Aorta (tissue), 5 donors: ENCODE results near the gene SS18L1. TPM values are rescaled to one million over a fixed set of nuclear protein-coding genes. Genes with fewer than 3 reads are reported as not detected.
A peak's percentile ranks its signal among the peaks of the same experiment; 100 is the strongest.

Experiments
- ATAC-seq: fragments of 200-7000 bp; cut with Tn5 transposase; one replicate; pipeline ENCODE4 v1.9.1; 2022; ENCODE audit warnings: moderate library complexity; ENCODE audit not compliant: low FRiP score
- DNase-seq, 2 donors: peaks; one replicate each; pipeline ENCODE4 v3.0.0-alpha.2; 2020
- H3K27ac ChIP-seq, 2 donors: one replicate each; pipeline ENCODE4 v1.5.1; 2013; ENCODE audit warnings: low read length in 2 of 2, mild to moderate bottlenecking in 2 of 2, moderate library complexity in 2 of 2, control low read depth in 1 of 2, inconsistent platforms in 1 of 2, low read depth in 1 of 2
- H3K27me3 ChIP-seq, 2 donors: one replicate each; pipeline ENCODE4 v1.6.1; 2013; ENCODE audit warnings: control low read depth in 1 of 2, low read length in 1 of 2, mild to moderate bottlenecking in 1 of 2, moderate library complexity in 1 of 2; ENCODE audit not compliant: insufficient read depth in 2 of 2, control insufficient read depth in 1 of 2
- H3K36me3 ChIP-seq, 2 donors: one replicate each; pipeline ENCODE4 v1.6.1; 2013; ENCODE audit warnings: control low read depth in 1 of 2, low read length in 1 of 2, mild to moderate bottlenecking in 1 of 2; ENCODE audit not compliant: insufficient read depth in 2 of 2, control insufficient read depth in 1 of 2
- H3K4me1 ChIP-seq, 2 donors: one replicate each; pipeline ENCODE4 v1.6.1; 2013; ENCODE audit warnings: low read length in 2 of 2, control low read depth in 1 of 2, mild to moderate bottlenecking in 1 of 2, moderate library complexity in 1 of 2; ENCODE audit not compliant: insufficient read depth in 2 of 2, control insufficient read depth in 1 of 2
- H3K4me3 ChIP-seq, 2 donors: one replicate each; pipeline ENCODE4 v1.5.1; 2013; ENCODE audit warnings: low read length in 2 of 2, control low read depth in 1 of 2, mild to moderate bottlenecking in 1 of 2
- H3K9me3 ChIP-seq: one replicate; pipeline ENCODE4 v1.6.1; 2013; ENCODE audit warnings: mild to moderate bottlenecking, low read length; ENCODE audit not compliant: control insufficient read depth
- WGBS, 2 donors: extraction: QIAGEN DNeasy Blood & Tissue Kit; methylation state at CpG; one replicate each; pipeline ENCODE4 v1.1.7; 2013; 5-methylcytosine and 5-hydroxymethylcytosine counted together
- intact Hi-C, 2 donors: fragments of 100-400 bp; cut with DNase I; formaldehyde crosslinking; loops; one replicate each; pipeline versions ENCODE4 v1.14.2 to v1.15.0; 2022
- polyA plus RNA-seq, 2 donors: library from polyadenylated mRNA; stranded (reverse); fragments of 200-250 nt; gene quantifications; one replicate each; pipeline ENCODE4 v1.2.3, GENCODE V29; 2013
- total RNA-seq, 2 donors: library from RNA; stranded (reverse); fragmentation: NEBNext Ultra II Directional; extraction: Animal tissue kit (Norgen Biotek cat#: 25700); gene quantifications; one replicate each; pipeline ENCODE4 v1.2.1, GENCODE V29; 2021
- donor health status: healthy with polysubstance abuse.
- donor health status: Bipolar disorder and iron deficiency.
- donor health status: DM: no; HTN: no; CAD: no.
- donor health status: DM: no; HTN: no; CAD: no.
- donor health status: DM: yes; HTN: yes; CAD: no.

SS18L1 gene
- total and polyA plus RNA-seq, 4 donors: 4.9 to 19.1 (median 11.1) TPM

DNA sequence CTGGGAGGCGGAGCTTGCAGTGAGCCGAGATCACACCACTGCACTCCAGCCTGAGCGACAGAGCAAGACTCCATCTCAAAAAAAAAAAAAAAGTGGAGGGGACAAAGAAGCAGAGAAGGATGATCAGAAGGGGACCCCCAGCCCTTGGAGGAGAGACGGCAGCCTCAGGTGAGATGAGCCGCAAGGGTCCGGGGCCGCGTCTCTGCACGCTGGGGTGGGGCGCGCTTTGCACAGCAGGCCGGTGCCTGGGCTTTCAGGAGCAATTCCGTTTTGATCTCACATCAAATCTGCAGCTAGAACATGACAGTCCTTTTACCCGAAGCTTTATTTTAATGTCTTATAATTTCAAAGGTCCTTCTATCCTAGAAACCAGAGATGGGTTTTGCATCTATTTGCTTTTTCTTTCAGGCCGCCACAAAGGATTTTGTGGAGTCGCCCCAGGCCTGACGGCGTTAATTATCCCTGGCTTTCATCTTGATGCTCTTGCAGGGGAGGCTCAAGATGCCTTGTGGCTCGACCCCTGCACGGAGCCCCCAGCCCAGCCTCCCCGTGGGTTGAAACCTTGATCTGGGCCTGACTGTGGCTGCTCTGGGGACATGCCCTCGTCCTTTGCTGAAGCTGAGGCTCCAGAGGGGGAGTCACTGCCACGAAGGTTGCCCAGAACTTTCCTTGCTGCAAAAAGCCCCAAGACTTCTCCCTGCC, 59.3 kb downstream of the SS18L1 start:
- intact Hi-C loops: no loop called here
- 81 to 87% methylated on average over 23 of the region's 23 CpGs for WGBS, 2 donors
- H3K36me3 ChIP-seq: peaks cover 0 to 6% of the 10 kb centered on the region in 2 donors
- DNase-seq (peak; percentile 35 to 63), ATAC-seq (no peak)
- H3K4me1 ChIP-seq: no peaks in the 10 kb centered on the region
- no peaks in the 10 kb centered on the region for H3K9me3 ChIP-seq
- H3K27ac ChIP-seq: no peak overlapping the region
- H3K4me3 ChIP-seq: no peak overlapping the region
- no peaks in the 10 kb centered on the region for H3K27me3 ChIP-seq

DNA sequence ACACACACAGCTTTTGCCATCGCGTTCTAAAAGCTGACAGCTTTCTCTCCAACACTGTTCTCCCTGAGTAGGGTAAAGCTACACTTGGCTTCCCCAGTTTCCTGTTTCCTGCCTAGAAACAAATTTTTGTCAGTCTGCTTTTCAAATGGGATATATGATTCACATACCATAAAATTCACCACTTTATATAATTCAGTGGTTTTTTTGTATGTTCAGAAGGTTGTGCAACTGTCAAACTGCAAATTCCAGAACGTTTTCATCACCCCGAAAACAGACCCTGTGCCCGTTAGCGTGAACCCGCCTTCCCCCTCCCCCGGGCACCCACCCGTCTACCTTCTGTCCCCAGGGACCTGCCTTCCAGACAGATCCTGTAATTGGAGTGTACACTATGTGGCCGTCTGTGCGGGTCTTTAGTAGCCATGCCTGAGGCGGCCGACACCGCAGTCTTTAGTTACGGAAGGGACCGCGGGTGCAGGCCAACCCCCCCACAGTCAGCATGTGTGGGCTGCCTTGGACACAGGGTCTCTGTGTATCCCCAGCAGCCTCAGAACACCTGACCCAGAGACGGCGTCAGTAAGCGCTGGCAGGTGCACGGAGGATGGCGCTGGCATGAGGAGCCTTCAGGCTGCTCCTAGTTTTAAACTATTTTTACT, 59.9 kb downstream of the SS18L1 start:
- no peaks in the 10 kb centered on the region for H3K9me3 ChIP-seq
- H3K4me1 ChIP-seq: no peaks in the 10 kb centered on the region
- ATAC-seq (no peak), DNase-seq (peak; percentile 45 to 48)
- intact Hi-C loops: no loop called here
- H3K4me3 ChIP-seq: no peak overlapping the region
- WGBS, 2 donors: 53 to 57% methylated on average over 22 of the region's 22 CpGs
- H3K36me3 ChIP-seq: peaks cover 0 to 6% of the 10 kb centered on the region in 2 donors
- H3K27me3 ChIP-seq: no peaks in the 10 kb centered on the region
- no peak overlapping the region for H3K27ac ChIP-seq

DNA sequence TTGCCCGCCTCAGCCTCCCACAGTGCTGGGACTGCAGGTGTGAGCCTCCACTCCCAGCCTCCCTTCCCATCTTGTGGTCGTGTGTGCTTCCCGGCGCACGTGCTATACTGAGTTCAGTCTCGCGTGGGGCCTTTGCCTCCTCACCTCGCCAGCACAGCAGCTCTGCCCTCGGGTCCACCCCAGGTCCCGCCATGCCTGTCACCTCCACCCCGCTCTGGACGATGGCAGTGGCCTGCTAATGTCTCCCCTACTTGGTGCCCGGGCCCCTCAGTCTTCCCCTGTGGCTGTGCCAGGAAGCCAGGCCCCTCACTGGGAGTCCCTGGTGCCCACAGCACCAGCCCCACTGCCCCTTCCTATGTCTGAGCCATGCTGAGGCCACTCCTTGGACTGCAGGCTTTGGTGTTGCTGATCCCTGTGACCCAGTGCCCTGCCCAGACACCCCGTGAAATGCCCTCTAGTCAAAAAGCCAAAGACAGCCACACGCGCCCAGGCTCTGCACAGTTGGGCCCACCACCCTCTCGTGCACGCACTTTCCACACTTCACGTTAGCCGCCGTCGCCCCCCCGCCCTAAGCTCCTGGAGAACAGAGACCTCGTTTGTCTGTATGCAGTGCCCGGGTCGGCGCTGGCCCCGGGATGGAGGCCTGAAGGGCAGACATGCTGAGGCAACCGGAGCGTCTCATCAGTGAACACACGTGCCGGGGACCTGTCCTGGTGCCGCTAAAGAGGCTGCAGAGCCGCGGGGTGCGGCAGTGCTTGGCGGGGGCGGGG, 62.2 kb downstream of the SS18L1 start:
- Histone ChIP-seq H3K4me3 (no peak overlapping the region), H3K9me3 (no peaks in the 10 kb centered on the region), H3K36me3 (peaks cover 0 to 3% of the 10 kb centered on the region in 2 donors), H3K27ac (no peak overlapping the region), H3K4me1 (no peaks in the 10 kb centered on the region), H3K27me3 (no peaks in the 10 kb centered on the region)
- no peak for ATAC-seq
- intact Hi-C loops: no loop called here
- WGBS, 2 donors: 92 to 94% methylated on average over 38 of the region's 38 CpGs
- DNase-seq: peak; percentile 45 to 75

DNA sequence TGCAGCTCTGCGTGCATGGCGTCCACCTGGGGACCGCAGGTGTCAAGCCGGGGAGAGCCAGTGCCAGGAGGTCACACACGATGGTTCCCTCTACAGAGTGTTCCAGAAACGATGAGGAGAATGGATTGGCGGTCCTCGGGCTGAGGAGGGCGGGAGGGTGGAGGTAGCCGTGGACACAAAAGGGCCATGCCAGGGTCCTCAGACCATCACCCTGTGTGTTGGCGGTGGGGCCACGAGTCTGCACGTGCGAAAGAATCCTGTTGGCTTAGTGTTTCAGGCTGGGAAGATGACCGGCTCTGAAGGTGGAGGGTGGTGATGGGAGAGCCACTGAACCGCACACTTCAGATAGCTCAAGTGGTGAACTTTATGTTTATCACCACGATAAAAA, 62.8 kb downstream of the SS18L1 start:
- intact Hi-C loops: no loop called here
- ATAC-seq: no peak
- 85 to 92% methylated on average over 17 of the region's 17 CpGs for WGBS, 2 donors

DNA sequence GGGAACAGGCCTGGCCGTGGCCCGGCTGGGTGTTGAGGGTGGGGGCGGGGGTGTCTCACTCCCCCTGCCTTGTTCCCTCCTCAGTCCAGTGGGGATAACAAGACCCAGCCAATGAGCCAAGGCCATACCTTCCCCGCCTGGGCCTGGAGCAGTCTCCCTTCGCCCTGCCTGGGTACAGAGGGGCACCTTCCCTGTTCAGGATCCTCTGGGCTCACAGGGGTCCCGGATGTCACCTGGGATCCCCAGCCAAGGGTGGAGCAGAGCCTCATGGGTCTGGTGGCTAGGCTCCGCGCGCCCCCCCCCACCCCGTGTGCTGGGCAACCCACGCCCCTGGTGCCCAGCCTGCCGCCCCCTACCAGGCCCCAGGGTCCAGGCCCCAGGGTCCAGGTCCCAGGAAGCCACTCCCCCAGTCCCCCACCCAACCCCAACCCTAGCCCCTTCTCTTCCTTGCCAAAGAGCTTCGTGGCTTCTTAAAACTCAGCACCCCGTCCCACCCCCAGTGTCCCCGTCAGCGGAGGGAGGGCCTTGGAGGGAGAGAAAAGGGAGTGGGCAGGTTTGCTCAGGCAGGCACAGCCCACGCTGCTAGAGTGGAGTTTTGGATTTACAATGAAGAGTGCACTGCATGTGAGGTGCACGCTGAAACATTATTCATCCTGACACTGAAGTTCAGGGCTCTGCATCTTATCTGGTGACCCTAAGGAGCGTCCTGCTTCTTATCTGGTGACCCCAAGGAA, 64.7 kb downstream of the SS18L1 start:
- no peak for ATAC-seq
- whole genome bisulfite sequencing, 2 donors: 67 to 81% methylated on average over 18 to 19 of the region's 19 CpGs
- no peaks in the 10 kb centered on the region for H3K27me3 ChIP-seq
- no peaks in the 10 kb centered on the region for H3K36me3 ChIP-seq
- H3K4me1 ChIP-seq: no peaks in the 10 kb centered on the region
- H3K9me3 ChIP-seq: no peaks in the 10 kb centered on the region
- no peak overlapping the region for H3K27ac ChIP-seq
- intact Hi-C loops: no loop called here
- no peak for DNase-seq
- H3K4me3 ChIP-seq: no peak overlapping the region

More for the DNA sequence above, 62.8 kb downstream of the SS18L1 start:
- H3K4me3 ChIP-seq: no peak overlapping the region
- H3K27me3 ChIP-seq: no peaks in the 10 kb centered on the region
- no peak overlapping the region for H3K27ac ChIP-seq
- no peaks in the 10 kb centered on the region for H3K4me1 ChIP-seq
- DNase-seq: peak in 1 of 2 donors; percentile 14
- peaks cover 0 to under 1% of the 10 kb centered on the region in 2 donors for H3K36me3 ChIP-seq
- H3K9me3 ChIP-seq: no peaks in the 10 kb centered on the region

DNA sequence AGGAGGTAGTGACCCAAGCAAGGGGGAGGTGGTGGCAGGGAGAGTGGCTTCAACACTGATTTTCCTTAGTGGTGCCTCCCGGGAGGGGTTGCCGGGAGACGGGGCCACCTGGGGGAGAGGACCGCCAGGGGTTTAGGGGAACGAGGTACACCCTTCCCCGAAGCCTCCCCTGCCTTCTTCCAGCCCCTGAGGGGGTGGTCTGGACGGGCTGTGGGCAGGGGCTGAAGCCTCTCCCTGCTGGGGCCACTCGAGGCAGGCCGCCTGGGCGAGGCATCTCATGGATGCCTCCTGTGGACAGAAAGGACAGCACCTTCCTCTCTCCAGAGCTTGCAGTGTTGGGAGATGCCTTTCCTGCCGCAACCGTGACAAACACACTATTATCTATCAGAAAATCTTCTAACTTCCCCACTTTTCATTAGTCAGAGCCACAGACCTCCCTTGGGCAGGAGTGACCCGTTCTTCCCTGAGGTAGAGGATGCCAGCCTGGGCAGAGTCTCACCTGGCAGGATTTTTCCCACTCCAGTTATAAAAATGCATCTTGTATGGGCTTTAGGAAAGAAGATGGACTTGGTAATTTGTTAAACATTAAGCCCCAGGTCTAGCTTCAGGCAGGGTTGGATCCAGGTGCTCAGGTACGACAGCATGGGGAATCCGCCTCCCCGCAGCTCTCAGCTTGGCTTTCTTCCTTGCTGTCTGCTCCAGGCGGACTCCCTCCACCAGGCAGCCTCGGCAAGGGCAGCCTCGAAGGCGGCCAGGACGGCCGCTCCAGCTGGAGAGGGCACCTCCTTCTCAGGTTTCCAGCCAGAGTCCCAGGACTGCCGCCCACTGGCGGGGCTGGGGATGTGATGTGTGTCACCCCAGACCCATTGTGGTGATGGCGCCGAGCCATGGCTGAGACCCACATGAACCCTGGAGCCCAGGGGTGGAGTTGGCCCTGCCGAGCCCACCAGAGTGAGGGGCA, 65.5 kb downstream of the SS18L1 start:
- no peaks in the 10 kb centered on the region for H3K27me3 ChIP-seq
- H3K4me1 ChIP-seq: no peaks in the 10 kb centered on the region
- WGBS, 2 donors: 43 to 52% methylated on average over 27 of the region's 27 CpGs
- no peaks in the 10 kb centered on the region for H3K36me3 ChIP-seq
- H3K4me3 ChIP-seq: no peak overlapping the region
- H3K9me3 ChIP-seq: no peaks in the 10 kb centered on the region
- DNase-seq (no peak), ATAC-seq (no peak)
- intact Hi-C loops: no loop called here
- no peak overlapping the region for H3K27ac ChIP-seq

DNA sequence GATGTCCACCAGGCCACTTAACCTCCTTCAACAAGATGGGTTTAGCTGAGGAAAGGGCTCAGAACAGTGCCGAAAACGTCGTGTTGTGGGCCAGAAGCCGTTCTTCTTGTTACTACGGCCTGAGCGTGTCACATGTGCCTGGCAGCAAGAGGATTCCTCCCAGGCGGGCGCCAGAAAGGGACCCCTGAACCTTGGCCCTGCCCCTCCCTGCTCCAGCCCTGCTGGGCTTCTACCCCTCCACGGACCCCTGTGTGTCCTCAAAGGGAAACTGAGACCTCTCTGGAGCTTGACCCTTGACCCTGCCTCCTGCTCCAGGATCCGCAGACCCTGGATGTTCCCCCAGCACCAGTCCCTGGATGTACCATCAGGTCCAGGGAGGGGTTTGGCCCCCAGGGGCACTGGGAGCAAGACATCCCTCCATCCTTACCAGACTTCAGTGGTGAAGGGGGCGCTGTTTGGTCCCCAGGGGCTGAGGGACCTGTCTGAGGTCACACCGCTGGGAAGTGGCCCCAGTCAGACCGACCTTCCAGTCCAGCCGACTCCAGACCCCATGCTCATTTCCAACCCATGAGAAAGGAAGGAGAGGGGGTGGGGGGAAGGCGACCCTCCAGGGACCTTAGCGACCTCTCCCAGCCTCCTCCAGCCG, 66.4 kb downstream of the SS18L1 start:
- Histone ChIP-seq H3K27ac (no peak overlapping the region), H3K36me3 (no peaks in the 10 kb centered on the region), H3K9me3 (no peaks in the 10 kb centered on the region), H3K4me3 (no peak overlapping the region), H3K27me3 (no peaks in the 10 kb centered on the region), H3K4me1 (no peaks in the 10 kb centered on the region)
- intact Hi-C loops: no loop called here
- WGBS, 2 donors: 54 to 55% methylated on average over 17 of the region's 17 CpGs
- ATAC-seq (no peak), DNase-seq (no peak)
